22Rv1 (cell line): ENCODE results near the gene KIF2C.

ENCODE experiments used
- H3K27ac ChIP-seq: fragments of 450-650 bp; 2 replicates; pipeline ENCODE4 v1.5.1; 2017
- ZFX ChIP-seq: fragments of 450-650 bp; IDR thresholded peaks from 2 replicates; pipeline ENCODE4 v1.6.1; 2017; ENCODE audit warnings: antibody characterized with exemption, borderline replicate concordance
- TF ChIP-seq, protein P1 (sequence below): fragments of 450-650 bp; IDR thresholded peaks from 2 replicates; pipeline ENCODE4 v1.5.1; 2017; ENCODE audit warnings: mild to moderate bottlenecking

The KIF2C gene

DNA sequence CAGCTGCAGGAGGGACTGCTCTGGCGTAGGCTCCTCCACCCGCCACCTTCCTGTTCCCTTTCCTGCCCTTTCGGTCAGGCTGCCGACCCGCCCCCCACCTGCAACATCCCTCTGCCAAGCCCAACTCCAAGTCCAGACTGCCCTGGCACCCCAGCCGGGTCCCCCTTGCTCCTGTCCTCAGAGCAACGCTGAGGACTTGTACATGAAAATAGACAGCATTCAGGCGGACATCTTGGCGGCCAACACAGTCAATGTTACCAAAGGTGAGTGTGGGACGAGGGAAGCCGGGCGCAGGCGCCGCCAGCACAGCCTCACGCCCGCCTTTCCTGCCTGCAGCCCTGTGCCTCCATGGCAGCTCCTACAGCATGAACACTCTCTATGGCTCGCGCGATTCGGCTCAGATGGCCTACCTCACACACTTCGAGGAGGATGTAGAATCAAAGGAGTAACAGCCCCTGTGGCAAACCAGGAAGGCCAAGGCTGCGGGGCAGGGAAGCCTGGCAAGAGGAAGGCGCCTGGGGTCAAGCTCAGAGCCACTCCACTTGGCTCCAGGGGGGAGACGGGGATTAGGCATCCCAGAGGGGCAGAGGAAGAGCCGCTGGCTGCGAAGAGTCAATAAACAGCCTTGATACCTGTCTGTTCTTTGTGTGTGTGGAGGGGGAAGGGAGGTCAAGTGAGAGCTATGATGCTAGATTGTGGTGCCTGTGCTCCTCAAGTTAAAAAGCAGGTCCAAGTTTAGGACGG, 14.5 kb upstream of the KIF2C start:
- TF ChIP-seq, protein P1, sequence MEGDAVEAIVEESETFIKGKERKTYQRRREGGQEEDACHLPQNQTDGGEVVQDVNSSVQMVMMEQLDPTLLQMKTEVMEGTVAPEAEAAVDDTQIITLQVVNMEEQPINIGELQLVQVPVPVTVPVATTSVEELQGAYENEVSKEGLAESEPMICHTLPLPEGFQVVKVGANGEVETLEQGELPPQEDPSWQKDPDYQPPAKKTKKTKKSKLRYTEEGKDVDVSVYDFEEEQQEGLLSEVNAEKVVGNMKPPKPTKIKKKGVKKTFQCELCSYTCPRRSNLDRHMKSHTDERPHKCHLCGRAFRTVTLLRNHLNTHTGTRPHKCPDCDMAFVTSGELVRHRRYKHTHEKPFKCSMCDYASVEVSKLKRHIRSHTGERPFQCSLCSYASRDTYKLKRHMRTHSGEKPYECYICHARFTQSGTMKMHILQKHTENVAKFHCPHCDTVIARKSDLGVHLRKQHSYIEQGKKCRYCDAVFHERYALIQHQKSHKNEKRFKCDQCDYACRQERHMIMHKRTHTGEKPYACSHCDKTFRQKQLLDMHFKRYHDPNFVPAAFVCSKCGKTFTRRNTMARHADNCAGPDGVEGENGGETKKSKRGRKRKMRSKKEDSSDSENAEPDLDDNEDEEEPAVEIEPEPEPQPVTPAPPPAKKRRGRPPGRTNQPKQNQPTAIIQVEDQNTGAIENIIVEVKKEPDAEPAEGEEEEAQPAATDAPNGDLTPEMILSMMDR = no peak
- no peak for TF ChIP-seq ZFX
- no peak overlapping the region for H3K27ac ChIP-seq

DNA sequence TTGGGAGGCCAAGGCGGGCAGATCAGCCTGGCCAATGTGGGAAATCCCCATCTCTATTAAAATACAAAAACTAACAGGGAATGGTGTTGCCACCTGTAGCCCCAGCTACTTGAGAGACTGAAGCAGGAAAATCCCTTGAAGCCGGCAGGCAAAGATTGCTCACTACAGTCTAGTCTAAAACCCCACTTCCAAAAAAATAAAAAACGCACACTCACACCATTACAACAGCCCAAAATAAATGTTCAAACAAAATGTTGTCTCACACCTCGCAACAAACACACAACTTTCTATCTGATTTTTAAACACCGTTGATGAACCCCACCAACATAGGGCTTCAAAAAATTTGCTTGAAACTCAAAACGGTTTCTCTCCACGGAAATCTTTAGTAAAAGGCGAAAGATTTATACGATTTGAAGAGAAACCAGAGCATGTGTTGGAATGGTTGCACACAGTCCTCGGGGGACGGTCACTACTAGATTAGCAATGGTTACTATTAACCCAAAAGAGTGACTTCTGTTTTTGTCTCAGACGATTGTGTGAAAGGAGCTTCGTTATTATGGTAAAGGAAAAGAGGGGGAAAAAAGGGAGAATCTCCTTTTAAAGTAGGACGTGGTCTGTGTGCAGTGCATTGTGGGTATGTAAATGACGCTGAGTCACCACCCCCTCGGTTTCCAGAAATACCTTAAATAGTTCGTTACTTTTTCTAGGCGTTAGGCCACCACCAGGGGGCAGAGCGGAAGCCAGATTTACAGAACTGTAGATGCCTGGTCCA, 8.7 kb upstream of the KIF2C start, which contains the start of gene RNU5D-1:
Gene RNU5D-1, minus strand, starts transcription at position 430 of the 772 bp plus-strand sequence.
- peak within 1 kb of the TSS; percentile 99 for H3K27ac ChIP-seq
- TF ChIP-seq ZFX = no peak
- TF ChIP-seq, protein P1 = peak; percentile 96

DNA sequence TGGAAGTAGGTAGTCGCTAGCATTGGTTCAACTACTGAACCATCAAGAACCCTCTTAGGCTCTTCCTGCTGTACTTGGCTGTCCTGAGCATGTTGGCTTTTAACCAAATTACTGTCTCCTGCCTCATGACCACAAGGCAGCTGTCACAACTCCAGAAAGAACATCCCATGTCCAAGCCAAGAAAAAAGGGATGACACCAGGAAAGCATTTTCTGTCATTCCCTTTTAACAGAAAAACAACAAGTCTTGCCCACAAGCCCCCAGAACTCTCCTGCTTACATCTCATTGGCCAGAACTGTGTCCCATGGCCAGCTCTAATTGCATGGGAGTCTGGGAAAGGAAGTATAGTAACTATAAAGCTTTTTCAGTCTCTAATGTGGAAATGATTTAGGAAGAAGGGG, 6.3 kb upstream of the KIF2C start:
- TF ChIP-seq, protein P1 = no peak
- H3K27ac ChIP-seq = peak overlapping the region; percentile 99

DNA sequence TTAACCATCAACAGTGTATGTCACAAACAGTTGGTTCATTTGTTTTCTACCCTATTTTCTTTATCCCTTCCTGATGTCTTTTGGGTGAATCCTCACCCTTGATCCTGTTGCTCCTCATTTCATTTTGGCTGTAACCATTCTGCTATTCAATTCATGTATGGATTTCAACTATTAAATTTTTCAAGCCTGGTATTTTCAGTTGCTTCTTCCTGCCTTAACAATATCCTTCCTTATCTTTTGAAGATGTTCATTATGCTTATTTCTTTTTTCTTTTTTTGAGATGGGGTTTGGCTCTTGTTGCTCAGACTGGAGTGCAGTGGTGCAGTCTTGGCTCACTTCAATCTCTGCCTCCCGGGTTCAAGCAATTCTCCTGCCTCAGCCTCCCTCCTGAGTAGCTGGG, 5.9 kb upstream of the KIF2C start:
- TF ChIP-seq, protein P1 = no peak
- TF ChIP-seq ZFX = no peak
- peak overlapping the region; percentile 99; the same call in 1 of the 2 replicates for H3K27ac ChIP-seq

DNA sequence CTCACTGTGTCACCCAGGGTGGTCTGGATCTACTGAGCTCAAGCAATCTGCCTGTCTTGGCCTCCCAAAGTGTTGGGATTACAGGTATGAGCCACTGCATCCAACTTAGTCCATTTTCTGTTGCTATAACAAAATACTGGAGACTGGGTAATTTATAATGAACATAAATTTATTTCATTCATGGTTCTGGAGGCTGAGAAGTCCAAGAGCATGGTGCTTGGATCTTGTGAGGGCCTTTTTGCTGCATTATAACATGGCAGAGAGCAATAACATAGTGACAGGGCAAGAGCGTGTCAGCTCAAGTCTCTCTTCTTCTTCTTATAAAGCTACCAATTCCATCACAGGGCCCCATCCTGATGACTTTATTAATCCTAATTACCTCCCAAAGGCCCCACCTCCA, 3.6 kb upstream of the KIF2C start:
- TF ChIP-seq ZFX = no peak
- TF ChIP-seq, protein P1 = no peak
- H3K27ac ChIP-seq = no peak overlapping the region

DNA sequence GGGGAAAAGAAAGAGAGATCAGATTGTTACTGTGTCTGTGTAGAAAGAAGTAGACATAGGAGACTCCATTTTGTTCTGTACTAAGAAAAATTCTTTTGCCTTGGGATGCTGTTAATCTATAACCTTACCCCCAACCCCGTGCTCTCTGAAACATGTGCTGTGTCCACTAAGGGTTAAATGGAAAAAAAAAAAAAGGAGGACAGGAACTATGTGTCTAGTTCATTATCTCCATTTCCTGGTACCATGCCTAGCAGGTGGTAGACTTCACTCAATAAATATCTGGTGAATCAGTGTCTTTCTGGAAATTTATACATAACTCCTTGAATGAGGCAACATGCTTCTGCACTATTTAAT, 707 bp upstream of the KIF2C start:
- peak overlapping the region; percentile 79 for H3K27ac ChIP-seq

DNA sequence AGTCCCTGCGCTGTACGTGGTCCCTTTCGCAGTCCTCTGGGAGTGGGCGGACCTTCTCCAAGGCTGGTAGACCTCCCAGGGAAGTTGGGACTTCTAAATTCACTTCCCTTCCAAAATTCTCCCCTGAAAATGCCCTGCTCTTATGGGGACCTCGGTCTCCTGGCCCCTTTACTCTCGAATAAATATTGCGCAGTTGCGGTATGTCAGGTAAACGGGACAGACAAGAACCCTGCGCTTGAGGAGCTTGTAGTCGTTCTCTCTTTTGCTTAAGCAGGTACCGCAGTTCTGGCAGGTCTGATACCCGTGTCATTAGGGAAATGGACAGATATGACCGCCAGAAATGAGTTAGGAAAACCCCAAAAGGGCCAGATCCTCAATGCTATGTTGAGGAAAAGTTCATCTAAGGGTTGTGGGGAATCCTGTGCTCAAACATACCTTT, 561 bp downstream of the KIF2C start:
- TF ChIP-seq, protein P1 = no peak
- TF ChIP-seq ZFX = no peak
- peak overlapping the region; percentile 79 for H3K27ac ChIP-seq
